ENCODE measurements around the gene PRAMEF10. TPM values are rescaled to one million over a fixed set of nuclear protein-coding genes. Genes with fewer than 3 reads are reported as not detected.
"Not testable (repeated sequence)": the region's sequence is repeated elsewhere in the genome, so short reads cannot be mapped to it uniquely, and the experiment has no call there.

PRAMEF10 gene
- total RNA-seq (not detected), polyA plus RNA-seq (0.07 TPM)
- long read RNA-seq, donor 1, result 0 reads
- long read RNA-seq, donor 2, result 0 reads
- long read RNA-seq, donor 3, result 0 reads
- long read RNA-seq, donor 4, result 0 reads
- long read RNA-seq, donor 5, result 0 reads
- long read RNA-seq, donor 6, result 0 reads
- long read RNA-seq, donor 7, result 0 reads
- long read RNA-seq, donor 8, result 0 reads
- long read RNA-seq, donor 9, result 0 reads
- long read RNA-seq, donor 10, result 0 reads

GRCh38 chr1:12898170-12898569, at the start of gene PRAMEF10:
Gene PRAMEF10 (minus strand): TSS chr1:12898270. CDS start chr1:12895847, 2,423 bp downstream.
- H3K27me3 ChIP-seq (ENCODE audit: control insufficient read depth in 2 of 2, insufficient read depth in 1 of 2, low read length in 1 of 2); H3K27ac ChIP-seq (ENCODE audit: low read depth in 1 of 2, low read length in 1 of 2); H3K4me3 ChIP-seq (ENCODE audit: low read length in 2 of 2); H3K4me1 ChIP-seq (ENCODE audit: control insufficient read depth in 2 of 2, insufficient read depth in 2 of 2, low read length in 2 of 2); DNase-seq (ENCODE audit: low read depth in 6 of 9, low spot score in 9 of 9); H3K36me3 ChIP-seq (ENCODE audit: control insufficient read depth in 2 of 2, insufficient read depth in 2 of 2, low read length in 1 of 2); H3K9me3 ChIP-seq (ENCODE audit: control insufficient read depth in 2 of 2, insufficient read depth in 1 of 2, low read length in 1 of 2): not testable (repeated sequence)
- WGBS, result no CpG with 5 or more reads among the region's 1 CpG

- not testable (repeated sequence) for H3K9me3 ChIP-seq (ENCODE audit: control insufficient read depth in 2 of 2, insufficient read depth in 1 of 2, low read length in 1 of 2); DNase-seq (ENCODE audit: low read depth in 6 of 9, low spot score in 9 of 9); H3K4me1 ChIP-seq (ENCODE audit: control insufficient read depth in 2 of 2, insufficient read depth in 2 of 2, low read length in 2 of 2); H3K36me3 ChIP-seq (ENCODE audit: control insufficient read depth in 2 of 2, insufficient read depth in 2 of 2, low read length in 1 of 2); H3K27me3 ChIP-seq (ENCODE audit: control insufficient read depth in 2 of 2, insufficient read depth in 1 of 2, low read length in 1 of 2); H3K4me3 ChIP-seq (ENCODE audit: low read length in 2 of 2); H3K27ac ChIP-seq (ENCODE audit: low read depth in 1 of 2, low read length in 1 of 2)
- 82% methylated on average over 2 of the region's 4 CpGs for WGBS
These were observed 49.4 kb upstream of the PRAMEF10 start, which contains the start of gene PRAMEF6 for GRCh38 chr1:12947480-12947879. Gene PRAMEF6 (minus strand): TSS chr1:12947580. CDS start chr1:12942518, 5,062 bp downstream.

GRCh38 chr1:12924368-12924767, 26.3 kb upstream of the PRAMEF10 start:
- not testable (repeated sequence) for DNase-seq (ENCODE audit: low read depth in 6 of 9, low spot score in 9 of 9); H3K36me3 ChIP-seq (ENCODE audit: control insufficient read depth in 2 of 2, insufficient read depth in 2 of 2, low read length in 1 of 2); H3K27ac ChIP-seq (ENCODE audit: low read depth in 1 of 2, low read length in 1 of 2); H3K27me3 ChIP-seq (ENCODE audit: control insufficient read depth in 2 of 2, insufficient read depth in 1 of 2, low read length in 1 of 2); H3K4me1 ChIP-seq (ENCODE audit: control insufficient read depth in 2 of 2, insufficient read depth in 2 of 2, low read length in 2 of 2); H3K9me3 ChIP-seq (ENCODE audit: control insufficient read depth in 2 of 2, insufficient read depth in 1 of 2, low read length in 1 of 2); H3K4me3 ChIP-seq (ENCODE audit: low read length in 2 of 2)
- 42% methylated on average over 3 of the region's 5 CpGs for WGBS

- H3K27me3 ChIP-seq (ENCODE audit: control insufficient read depth in 2 of 2, insufficient read depth in 1 of 2, low read length in 1 of 2); DNase-seq (ENCODE audit: low read depth in 6 of 9, low spot score in 9 of 9); H3K27ac ChIP-seq (ENCODE audit: low read depth in 1 of 2, low read length in 1 of 2); H3K36me3 ChIP-seq (ENCODE audit: control insufficient read depth in 2 of 2, insufficient read depth in 2 of 2, low read length in 1 of 2); H3K4me3 ChIP-seq (ENCODE audit: low read length in 2 of 2); H3K4me1 ChIP-seq (ENCODE audit: control insufficient read depth in 2 of 2, insufficient read depth in 2 of 2, low read length in 2 of 2); H3K9me3 ChIP-seq (ENCODE audit: control insufficient read depth in 2 of 2, insufficient read depth in 1 of 2, low read length in 1 of 2): not testable (repeated sequence)
- WGBS, result 76% methylated on average over 2 of the region's 2 CpGs
These were observed 23.7 kb upstream of the PRAMEF10 start for GRCh38 chr1:12921749-12922148.

GRCh38 chr1:12916310-12916709, 18.2 kb upstream of the PRAMEF10 start, which contains the start of gene PRAMEF7:
Gene PRAMEF7 (plus strand): TSS chr1:12916610. CDS start chr1:12917693, 1,083 bp downstream.
- not testable (repeated sequence) for H3K9me3 ChIP-seq (ENCODE audit: control insufficient read depth in 2 of 2, insufficient read depth in 1 of 2, low read length in 1 of 2); DNase-seq (ENCODE audit: low read depth in 6 of 9, low spot score in 9 of 9); H3K27me3 ChIP-seq (ENCODE audit: control insufficient read depth in 2 of 2, insufficient read depth in 1 of 2, low read length in 1 of 2); H3K36me3 ChIP-seq (ENCODE audit: control insufficient read depth in 2 of 2, insufficient read depth in 2 of 2, low read length in 1 of 2); H3K27ac ChIP-seq (ENCODE audit: low read depth in 1 of 2, low read length in 1 of 2); H3K4me3 ChIP-seq (ENCODE audit: low read length in 2 of 2); H3K4me1 ChIP-seq (ENCODE audit: control insufficient read depth in 2 of 2, insufficient read depth in 2 of 2, low read length in 2 of 2)
- no CpG with 5 or more reads among the region's 1 CpG for WGBS

GRCh38 chr1:12903793-12904572, 5.9 kb upstream of the PRAMEF10 start:
- not testable (repeated sequence) for H3K36me3 ChIP-seq (ENCODE audit: control insufficient read depth in 2 of 2, insufficient read depth in 2 of 2, low read length in 1 of 2); H3K4me1 ChIP-seq (ENCODE audit: control insufficient read depth in 2 of 2, insufficient read depth in 2 of 2, low read length in 2 of 2); H3K9me3 ChIP-seq (ENCODE audit: control insufficient read depth in 2 of 2, insufficient read depth in 1 of 2, low read length in 1 of 2); H3K27me3 ChIP-seq (ENCODE audit: control insufficient read depth in 2 of 2, insufficient read depth in 1 of 2, low read length in 1 of 2); DNase-seq (ENCODE audit: low read depth in 6 of 9, low spot score in 9 of 9); H3K4me3 ChIP-seq (ENCODE audit: low read length in 2 of 2); H3K27ac ChIP-seq (ENCODE audit: low read depth in 1 of 2, low read length in 1 of 2)
- 89% methylated on average over 4 of the region's 5 CpGs for WGBS

GRCh38 chr1:12899186-12899585, 1.1 kb upstream of the PRAMEF10 start:
- not testable (repeated sequence) for H3K36me3 ChIP-seq (ENCODE audit: control insufficient read depth in 2 of 2, insufficient read depth in 2 of 2, low read length in 1 of 2); DNase-seq (ENCODE audit: low read depth in 6 of 9, low spot score in 9 of 9); H3K27ac ChIP-seq (ENCODE audit: low read depth in 1 of 2, low read length in 1 of 2); H3K4me3 ChIP-seq (ENCODE audit: low read length in 2 of 2); H3K27me3 ChIP-seq (ENCODE audit: control insufficient read depth in 2 of 2, insufficient read depth in 1 of 2, low read length in 1 of 2); H3K4me1 ChIP-seq (ENCODE audit: control insufficient read depth in 2 of 2, insufficient read depth in 2 of 2, low read length in 2 of 2); H3K9me3 ChIP-seq (ENCODE audit: control insufficient read depth in 2 of 2, insufficient read depth in 1 of 2, low read length in 1 of 2)

GRCh38 chr1:12886101-12886500, 12.0 kb downstream of the PRAMEF10 start, which contains the start of gene PRAMEF4:
Gene PRAMEF4 (minus strand): TSS chr1:12886201. CDS start chr1:12883394, 2,807 bp downstream.
- not testable (repeated sequence) for H3K36me3 ChIP-seq (ENCODE audit: control insufficient read depth in 2 of 2, insufficient read depth in 2 of 2, low read length in 1 of 2); H3K27me3 ChIP-seq (ENCODE audit: control insufficient read depth in 2 of 2, insufficient read depth in 1 of 2, low read length in 1 of 2); H3K4me1 ChIP-seq (ENCODE audit: control insufficient read depth in 2 of 2, insufficient read depth in 2 of 2, low read length in 2 of 2); H3K9me3 ChIP-seq (ENCODE audit: control insufficient read depth in 2 of 2, insufficient read depth in 1 of 2, low read length in 1 of 2); H3K4me3 ChIP-seq (ENCODE audit: low read length in 2 of 2); H3K27ac ChIP-seq (ENCODE audit: low read depth in 1 of 2, low read length in 1 of 2); DNase-seq (ENCODE audit: low read depth in 6 of 9, low spot score in 9 of 9)
- 40% methylated on average over 3 of the region's 3 CpGs for WGBS

GRCh38 chr1:12878453-12878852, 19.6 kb downstream of the PRAMEF10 start:
- H3K9me3 ChIP-seq (ENCODE audit: control insufficient read depth in 2 of 2, insufficient read depth in 1 of 2, low read length in 1 of 2); H3K36me3 ChIP-seq (ENCODE audit: control insufficient read depth in 2 of 2, insufficient read depth in 2 of 2, low read length in 1 of 2); H3K27ac ChIP-seq (ENCODE audit: low read depth in 1 of 2, low read length in 1 of 2); DNase-seq (ENCODE audit: low read depth in 6 of 9, low spot score in 9 of 9); H3K4me3 ChIP-seq (ENCODE audit: low read length in 2 of 2); H3K27me3 ChIP-seq (ENCODE audit: control insufficient read depth in 2 of 2, insufficient read depth in 1 of 2, low read length in 1 of 2); H3K4me1 ChIP-seq (ENCODE audit: control insufficient read depth in 2 of 2, insufficient read depth in 2 of 2, low read length in 2 of 2): not testable (repeated sequence)
- WGBS, result 83% methylated on average over 3 of the region's 4 CpGs

Data from thymus (tissue), 14 donors.